Glomerular visceral epithelial cell (primary cell): ENCODE data around the gene PRLR.
A peak's percentile ranks its signal among the peaks of the same experiment; 100 is the strongest.

ENCODE experiments used
- DNase-seq: peaks from one replicate; pipeline ENCODE4 v3.0.0-alpha.2; 2016; ENCODE audit errors: extremely low spot score

PRLR gene

DNA sequence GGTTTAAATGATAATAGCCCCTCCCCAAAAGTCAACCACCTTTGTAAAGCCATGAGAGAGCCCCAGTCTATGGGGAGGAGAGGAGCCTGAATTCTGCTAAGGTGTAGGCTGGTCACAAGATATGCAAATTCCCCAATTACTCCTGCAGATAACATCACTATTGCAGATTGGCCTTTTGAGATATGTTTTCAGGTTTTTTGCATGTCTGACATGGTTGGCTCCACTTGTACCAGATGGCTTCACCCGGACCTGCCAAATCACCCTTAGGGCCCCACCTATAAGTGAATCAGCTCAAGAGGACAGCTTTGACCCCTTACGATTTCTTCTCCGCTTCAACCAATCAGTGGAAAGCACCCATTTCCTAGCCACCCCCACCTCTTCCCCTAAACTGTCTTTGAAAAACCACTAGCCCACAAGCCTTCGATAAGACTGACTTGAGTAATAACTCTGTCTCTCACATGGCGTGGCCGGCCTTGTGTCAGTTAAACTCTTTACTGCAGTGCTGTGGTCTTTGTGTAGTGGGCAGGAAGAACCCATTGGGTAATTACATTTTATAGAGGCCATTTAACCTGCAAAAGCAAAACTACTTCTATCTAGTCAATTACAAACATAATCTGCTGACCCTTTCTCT, 69.7 kb downstream of the PRLR start:
- no peak for DNase-seq

DNA sequence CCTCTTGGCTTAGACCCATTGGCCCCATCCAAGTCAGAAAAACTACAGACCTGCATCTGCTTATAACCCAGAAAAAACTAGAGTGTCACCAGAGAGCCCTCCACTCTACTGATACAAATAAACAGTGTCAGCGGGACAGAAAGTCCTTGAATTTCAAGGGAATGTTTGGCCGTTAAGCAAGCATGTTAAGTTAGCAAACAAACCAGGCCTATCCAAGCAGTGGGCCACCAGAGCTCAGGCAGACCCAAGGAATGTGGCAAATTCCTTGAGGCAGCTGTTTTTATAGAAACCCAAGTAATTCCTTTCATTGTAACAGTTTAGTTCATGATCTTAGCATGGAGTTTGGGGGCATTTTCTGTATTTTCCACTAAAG, 70.9 kb downstream of the PRLR start:
- DNase-seq: no peak

DNA sequence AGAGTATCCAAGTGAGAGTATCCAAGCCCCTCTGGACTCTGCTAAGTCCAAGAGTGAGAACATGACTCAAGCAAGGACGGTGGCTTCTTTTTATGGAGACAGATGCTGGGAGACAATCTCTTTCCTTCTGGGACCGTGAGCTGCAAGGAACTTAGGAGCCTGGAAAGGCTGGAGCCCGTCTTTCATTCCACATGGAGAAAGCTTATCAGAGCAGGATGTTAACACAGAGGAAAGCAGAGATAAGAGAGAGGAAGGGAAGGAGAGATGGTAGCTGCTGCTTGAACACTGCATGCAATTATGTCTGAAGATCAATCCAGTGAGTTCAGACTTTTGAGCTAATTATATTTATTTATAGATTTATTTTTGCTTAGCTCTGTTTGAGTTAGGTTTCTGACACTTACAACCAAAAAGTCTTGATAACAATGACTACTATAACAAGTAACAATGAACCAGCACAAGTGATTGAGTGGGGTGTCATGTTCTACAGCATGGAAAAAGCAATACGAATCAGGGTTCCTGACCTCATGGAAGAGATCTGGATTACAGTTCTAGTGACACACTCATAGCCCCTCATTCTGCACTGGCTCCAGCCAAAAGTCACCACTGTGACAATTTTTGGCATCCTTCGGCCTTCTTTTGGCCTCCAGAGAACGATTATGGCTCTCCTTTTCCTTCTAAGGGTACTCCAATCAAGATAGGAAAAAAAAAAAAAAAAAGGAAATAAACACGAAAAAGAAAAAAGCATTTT, 71.5 kb downstream of the PRLR start:
- no peak for DNase-seq

DNA sequence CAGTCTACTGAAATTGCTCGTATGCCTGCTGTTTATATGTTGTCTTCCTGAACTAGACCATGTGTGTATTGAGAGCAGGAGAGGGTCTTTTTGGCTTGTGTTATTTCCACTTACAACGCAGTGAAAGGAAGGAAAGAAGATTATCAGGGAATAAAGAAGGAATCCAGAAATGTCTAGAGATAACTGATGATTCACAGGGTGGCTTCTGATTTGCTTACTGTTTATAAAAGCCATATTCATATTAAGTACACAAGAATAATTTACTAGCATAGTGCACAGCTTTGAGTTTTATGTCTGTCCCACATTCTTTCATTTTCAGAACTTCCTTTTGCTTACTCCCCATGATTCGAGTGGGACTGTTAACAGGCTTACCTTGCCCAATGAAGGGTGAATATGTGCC, 72.1 kb downstream of the PRLR start:
- DNase-seq: no peak

DNA sequence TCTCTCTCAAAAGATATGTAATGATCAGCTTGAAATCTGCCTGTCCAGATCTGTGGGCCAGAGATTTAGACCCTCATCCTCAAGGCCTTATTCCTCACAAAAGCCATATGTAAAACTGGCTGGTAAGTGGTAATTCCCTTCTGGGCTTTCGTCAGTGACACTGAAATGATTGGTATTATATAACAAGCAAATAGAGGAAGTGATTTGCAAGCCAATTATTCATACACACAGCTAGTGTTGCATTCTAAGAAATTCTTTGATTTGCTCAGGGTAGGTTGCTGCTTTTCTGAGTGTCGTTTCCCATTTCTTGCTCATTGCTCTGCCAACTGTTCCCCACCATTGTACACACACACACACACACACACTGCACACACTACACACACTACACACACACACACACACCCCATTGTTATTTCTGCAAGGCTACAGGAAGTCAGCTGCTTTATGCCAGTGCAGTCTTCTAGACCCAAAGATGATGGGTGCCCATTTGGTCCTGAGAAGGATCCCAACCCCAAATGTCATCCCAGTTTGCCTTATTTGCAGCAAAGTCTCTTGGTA, 76.8 kb downstream of the PRLR start:
- no peak for DNase-seq

DNA sequence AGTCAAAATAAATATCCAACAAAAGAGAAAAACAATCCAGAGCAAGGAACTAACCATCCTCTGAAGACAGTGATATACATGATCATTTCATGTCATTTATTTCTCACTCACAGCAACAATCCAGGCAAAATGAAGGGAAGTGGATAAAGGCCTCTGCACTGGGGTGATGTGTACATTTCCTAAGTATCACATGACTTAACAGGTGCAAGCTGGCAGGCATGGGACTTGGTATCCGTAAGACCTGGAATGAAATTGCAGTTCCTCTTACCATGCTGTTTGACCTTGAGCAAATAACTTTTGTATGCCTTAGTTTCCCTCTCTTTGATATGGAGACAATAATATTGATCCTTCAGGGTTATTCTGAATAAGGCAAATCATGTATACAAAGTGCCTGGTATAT, 77.6 kb downstream of the PRLR start:
- DNase-seq: no peak

DNA sequence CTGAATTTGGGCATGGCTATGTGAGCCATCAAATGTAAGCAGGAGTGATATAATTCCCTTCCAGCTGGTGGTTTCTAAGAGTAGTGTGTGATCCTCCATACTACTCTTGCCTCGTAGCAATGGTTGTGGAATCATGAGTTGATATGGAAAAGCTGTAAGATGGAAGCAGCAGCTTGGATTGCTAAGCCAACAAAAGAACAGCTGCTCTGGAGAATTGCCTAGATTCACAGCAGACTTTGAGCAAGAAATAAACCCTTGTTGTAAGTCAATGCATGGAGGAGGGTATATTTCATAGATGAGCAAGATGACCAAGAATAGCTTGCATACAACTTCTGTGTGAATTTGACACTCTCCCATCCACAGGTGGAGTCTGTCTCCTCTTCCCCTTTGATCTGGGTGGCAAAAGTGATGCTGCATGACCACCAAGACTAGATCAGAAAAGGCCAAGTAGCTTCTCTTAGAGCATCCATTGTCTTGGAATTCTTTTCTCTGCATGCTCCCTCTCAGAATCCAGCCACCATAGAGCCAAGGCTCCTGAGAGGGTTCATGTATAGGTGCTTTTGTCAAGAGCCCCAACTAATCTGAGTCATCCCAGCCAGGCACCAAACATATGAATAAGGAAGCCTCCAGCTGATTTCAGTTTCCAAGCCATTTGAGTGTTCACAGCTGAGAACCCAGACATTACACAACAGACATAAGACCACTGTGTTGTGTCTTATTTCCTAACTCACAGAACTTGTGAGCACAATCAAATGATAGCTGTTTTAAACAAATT, 79.0 kb downstream of the PRLR start:
- no peak for DNase-seq

DNA sequence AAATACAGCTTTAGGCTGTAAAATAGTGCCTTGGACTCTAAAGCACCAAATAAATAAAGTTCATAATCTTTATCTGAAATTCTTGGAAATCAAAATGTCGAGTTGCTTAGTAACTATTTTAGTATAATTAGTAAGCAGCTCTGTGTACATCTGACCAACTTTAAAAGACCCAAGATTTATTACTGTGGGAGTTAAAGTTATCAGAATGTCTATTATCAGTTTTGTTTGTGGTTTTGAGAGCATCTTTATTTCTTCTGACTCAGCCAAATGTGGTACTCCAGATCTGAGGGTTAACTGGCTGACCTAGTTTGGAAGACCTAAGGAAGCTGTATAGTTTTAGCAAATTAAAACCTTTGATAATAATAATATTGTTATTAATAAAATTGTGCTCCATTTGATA, 81.2 kb downstream of the PRLR start:
- DNase-seq: no peak

DNA sequence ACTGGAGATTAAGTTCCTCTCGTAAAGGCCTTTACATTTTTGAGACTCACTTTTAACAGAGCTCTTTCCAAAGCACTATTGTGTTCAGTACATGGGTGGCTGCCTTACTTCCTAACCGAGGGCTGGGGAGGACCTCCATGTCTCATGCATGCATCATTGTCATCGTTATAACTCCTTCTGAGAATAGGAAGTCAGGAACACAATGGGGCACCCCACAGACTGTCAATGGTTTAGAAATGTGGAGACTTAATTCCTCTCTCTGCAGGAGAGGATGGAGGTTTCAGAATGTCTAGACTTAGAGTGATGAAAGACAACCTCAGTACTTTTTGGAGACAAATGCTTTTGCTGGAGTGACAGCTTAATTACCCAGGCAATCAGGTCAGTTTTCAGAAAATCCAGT, 83.9 kb downstream of the PRLR start:
- DNase-seq: no peak

DNA sequence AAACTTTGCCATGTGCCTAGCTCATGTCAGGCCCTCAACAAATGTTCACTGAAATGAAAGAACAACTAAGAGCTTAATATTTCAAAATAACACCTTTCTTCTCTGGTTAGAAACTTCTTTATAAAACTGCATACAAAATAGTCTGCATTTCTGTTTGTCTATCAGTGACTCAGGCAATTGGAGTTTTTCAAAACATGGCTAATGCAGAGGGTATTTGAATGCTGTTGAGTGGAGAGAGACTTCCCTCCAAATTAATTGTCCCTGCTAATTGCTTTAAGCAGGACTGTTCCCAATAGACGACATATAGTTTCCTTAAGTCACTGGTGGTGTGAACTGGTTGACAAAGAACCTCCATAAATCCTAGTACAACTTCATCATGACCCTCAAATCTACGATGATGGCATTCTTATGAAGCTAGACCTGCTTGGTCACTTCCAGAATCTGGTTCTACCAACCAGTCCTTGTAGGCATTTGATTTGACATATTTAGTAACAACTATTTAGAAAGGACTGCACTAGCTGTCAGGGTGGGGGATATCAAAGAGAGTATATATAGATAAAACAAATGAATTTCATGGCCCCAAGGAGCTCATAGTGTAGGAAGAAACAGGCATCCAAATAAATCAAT, 84.5 kb downstream of the PRLR start:
- DNase-seq: no peak

DNA sequence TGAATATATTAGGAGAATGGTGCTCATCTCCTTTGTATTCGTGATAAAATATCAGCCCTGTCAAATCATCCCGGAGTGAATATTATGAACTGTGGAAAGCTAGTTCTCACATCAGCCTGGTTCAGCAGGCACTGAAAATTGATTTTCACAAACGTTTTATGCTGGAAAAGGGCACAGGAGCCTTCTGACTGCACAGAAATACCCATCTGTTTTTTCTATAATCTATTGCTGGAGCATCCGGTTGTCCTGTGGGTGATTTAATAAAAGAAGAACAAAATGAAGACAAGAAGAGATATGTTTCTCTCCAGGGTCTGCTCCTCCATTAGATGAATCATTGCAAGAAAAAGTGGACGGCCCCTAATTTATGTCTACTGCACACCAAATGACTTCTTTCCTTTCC, 85.3 kb downstream of the PRLR start:
- DNase-seq: no peak

DNA sequence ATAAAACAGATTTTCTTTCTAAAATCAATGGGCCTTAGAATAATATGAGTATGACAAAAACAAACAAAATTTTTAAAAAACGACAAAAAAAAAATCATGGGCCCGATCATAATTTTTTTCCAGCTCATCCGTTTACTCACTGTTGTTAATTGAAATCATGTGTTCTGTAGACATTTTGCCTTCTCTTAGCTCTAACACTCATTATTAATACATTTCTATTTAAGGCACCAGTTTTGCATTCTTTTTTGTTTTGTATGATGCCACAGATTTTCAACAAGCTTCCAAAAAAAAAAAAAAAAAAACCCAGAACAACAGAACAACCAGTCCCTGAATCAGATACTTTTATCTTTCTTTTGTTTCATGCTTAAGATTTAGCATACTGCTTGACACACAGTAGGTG, 86.4 kb downstream of the PRLR start:
- no peak for DNase-seq

DNA sequence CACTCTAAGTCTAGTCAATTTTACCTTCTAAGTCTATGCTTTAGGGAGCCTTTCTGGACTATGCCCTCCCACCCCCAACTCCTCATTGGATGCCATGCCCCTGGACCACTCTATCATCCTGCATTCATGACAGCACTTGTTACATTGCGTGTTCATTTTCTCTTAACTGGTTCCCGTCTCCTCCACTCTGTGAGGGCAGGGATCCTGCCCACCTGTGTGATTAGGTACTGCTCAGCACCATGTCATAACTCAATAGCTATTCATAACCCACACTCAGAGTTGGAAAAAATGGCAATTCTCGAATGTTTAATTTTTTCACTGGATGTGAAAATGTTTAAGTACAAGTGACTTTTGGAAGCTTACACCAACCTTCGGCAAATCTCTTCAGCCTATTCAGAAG, 88.5 kb downstream of the PRLR start:
- DNase-seq: no peak

DNA sequence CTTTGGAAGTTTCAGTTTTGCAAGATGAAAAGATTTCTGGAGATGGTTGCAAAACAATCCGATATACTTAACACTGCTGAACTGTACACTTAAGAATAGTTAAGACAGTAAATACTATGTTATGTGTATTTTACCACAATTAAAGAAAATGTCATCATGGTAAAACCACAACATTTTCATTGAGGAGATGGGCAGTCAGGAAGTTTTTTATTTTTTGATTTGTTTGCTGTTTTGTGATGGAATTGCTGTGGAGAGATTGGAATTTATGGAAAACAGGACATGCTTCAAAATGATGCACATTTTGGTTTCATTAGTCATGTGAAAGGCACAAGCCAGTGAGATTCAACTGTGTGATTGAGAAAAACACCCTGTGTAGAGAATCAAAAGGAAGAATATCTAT, 92.1 kb downstream of the PRLR start:
- no peak for DNase-seq

DNA sequence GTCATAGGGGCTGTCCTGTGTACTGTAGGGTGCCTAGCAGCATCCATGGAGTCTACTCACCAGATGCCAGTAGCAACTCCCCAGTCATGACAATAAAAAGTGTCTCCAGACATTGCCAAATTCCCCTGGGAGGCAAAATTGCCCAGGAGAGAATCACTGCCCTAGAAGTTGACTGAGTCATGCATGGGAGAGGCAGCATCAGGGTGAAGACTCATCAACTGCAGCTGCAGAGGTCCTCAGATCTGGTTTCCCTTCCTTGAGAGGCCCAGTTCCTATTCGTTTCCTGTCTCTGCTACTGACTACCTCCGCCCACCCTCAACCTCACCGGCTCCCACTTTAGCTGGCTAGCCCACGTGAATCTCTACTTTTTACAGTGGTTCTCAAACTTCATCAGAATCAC, 93.9 kb downstream of the PRLR start:
- peak; percentile 59 for DNase-seq

DNA sequence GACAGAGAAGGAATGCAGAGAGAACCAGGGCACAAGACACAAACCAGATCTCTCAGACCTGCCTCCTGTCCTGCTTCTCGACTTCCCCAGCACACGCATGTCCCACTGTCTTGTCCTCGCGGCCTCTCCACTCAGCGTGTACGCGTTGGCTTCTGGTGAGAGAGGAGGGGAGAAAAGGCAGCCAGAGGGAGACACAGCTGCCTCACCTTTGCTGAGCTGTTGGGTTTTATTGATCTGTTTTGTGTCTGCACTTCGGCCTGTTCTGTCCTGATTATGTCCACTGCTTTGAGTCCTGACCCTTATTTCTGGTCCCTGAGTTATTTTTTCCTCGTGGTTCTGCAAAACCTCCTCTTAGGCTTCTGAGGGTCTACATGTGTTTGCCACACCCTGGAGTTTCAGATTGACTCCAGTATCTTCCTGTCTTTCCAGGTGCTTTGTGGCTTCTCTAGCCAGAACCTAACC, 95.0 kb downstream of the PRLR start:
- no peak for DNase-seq

DNA sequence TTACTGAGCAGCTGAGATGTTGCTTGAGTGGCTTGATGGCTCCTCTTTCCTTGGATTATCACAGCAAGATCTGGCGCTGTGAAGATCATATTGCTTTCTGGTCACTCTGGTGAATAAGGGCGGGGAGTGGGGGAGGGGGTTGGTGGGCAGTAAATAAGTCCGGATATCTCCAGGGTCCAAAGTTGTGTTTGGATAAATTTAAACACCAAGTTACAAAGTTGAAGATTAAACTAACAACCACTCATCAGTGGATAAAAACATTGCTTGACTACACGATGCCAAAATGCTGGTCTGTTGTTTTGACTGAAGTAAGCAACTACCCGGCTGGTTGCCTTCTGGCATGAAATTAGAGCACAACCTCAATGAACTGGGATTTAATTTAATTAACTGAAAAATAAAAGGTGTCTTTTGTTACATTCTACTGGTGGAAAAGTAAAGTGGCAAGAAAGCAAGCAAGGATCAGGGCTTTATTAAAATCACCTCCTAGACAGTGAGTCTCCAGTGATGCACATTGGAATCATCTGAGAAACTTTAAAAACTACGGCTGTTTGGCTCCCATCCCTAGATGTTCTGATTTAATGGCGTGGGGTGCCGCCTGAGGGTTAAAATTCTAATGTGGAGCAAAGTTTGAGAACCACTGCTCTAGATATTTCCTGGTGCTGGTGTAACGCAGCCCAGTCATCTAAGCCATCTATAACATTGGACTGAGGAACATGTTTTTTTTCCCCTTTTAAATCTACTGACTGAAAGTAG, 95.8 kb downstream of the PRLR start:
- DNase-seq: no peak

DNA sequence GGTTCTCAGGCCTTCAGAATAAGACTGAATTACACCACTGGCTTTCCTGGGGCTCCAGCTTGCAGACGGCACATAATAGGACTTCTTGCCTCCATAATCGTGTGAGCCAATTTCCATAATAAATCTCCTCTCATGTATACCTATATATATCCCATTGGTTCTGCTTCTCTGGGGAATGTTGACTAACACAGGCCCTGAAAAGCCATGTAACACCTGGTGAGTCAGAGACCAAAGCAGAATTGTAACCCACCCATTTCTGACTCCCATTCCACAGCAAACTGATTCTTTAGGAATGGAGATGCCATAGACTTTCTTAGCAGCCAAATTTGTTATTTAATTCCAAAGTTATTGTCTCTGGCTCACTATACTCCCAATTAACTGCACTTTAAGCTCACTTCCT, 97.1 kb downstream of the PRLR start:
- DNase-seq: no peak

DNA sequence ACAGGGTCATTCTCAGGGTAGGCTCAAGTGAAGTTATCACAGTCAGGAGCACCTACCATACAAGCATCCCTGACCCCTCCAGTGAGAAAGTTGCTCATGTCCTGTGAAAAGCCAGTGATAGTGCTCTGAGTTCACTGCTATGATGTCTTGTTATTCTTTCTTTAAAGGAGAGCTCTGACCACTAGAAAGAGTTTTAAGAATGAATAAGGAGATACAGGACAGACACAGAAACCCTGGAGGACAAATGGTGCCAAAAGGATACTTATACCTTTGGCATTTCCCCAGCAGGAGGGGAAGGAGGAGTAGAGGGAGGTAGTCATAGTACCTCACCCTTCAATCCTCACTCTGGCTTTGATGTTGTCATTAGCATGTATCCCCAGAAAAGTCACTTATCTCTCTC, 98.6 kb downstream of the PRLR start:
- DNase-seq: no peak

DNA sequence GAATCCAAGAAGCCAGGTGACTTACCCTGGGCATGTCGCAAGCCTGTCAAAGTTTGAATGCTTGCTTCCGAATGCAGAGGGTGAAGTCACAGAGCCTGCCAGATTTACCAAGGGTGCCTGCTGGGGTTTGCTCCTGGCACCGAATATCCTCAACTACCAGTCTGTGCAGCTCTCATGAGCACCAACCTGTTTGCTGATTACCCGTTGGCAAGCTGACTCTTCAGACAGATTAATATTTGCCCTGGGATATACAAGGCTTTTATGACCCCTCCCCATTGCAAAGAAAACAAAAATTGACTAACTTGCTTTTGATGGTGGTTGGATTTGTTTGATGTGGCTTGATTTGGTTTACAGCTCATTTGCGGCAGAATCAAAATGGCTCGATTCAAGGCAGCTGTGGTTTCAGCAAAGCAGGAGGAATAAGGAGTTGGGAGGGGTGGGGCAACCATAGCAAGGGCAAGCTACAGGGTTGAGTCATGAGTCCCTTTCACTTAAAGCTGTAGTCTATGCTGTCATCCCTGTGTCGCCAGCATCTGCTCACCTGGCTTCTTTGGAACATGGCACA, 100.3 kb downstream of the PRLR start:
- DNase-seq: peak; percentile 90

DNA sequence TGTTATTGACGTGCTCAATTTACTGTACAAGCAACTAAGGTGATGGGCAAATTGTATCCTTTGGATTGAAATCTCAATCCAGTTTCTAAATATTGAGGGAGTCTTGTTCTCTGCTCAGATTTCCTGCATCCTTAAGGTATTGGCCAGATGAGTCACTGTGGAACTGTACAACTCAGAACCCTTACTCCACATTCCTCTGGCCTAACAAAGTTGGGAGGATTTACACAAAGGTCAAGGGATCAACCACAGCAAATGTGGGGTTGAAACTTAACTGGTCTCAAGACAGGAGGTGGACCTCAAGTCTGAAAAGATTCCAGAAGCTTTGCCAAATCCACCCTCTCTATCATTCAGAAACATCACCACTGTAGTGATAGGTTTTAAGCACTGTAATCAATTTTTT, 101.0 kb downstream of the PRLR start:
- peak; percentile 83 for DNase-seq
